NCI-H2227 (cell line): Measurements from ENCODE around the gene SLC29A3.
"Not testable (repeated sequence)": the region's sequence is repeated elsewhere in the genome, so short reads cannot be mapped to it uniquely, and the experiment has no call there.

Source experiments
- DNase-seq: peaks from one replicate; lab custom pipeline; 2025; ENCODE audit not compliant: unreplicated experiment; lab: John Stamatoyannopoulos, UW

Gene SLC29A3

DNA sequence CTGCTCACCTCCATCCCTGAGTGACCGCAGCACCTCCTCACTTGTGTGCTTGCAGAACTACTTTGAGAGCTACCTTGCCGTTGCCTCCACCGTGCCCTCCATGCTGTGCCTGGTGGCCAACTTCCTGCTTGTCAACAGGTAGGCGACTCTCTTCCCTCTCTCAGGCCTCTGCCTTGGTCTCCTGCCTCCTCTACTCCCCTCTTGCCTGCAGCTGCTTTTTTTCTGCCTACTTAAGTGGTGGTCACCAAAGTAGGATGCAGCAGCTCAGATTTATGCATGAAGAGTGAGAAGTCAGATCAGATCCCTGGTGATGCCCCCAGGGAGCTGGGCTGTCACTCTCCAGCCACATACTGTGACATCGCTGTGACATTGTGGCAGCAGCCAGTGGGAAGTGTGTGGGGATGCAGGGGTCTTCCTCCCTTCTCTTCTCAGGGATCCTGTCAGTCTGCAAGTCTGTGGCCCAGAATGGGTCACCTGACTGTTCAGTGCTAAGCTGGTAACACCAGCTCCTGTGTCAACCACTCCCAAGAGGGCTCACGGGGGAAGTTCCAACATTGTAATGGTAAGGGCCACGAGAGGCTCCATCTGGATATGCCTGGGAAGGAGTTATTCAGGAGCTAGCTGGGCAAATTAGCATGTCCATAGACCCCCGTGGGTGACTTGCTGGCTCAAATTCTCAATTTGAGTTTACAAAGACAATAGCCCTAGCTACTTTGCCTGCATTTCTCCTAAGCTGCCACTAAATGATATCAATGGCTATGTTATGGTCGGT lies 25.3 kb downstream of the SLC29A3 start:
- DNase-seq, result no peak

DNA sequence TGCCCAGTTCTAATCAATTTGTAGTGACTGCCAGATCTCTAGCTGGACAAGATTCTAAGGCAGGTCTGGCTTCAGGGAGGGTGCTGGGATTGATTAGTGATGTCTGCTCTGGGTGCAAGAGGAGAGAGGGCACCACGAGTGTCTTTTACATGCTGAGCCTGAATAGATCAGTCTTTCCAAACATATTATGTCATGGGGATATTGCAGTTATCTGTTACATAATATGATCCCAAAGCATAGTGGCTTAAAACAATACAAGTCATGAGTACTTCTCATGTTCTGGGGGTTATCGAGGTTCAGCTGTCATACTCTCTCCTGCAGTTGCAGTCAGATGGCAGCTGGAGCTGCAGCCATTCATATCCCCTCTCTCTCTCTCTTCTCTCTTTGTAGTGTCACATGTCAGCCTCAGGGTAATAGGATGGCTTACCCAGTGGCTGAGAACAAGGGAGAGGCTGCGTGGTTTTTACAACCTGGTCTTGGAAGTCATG lies 26.0 kb downstream of the SLC29A3 start:
- no peak for DNase-seq

DNA sequence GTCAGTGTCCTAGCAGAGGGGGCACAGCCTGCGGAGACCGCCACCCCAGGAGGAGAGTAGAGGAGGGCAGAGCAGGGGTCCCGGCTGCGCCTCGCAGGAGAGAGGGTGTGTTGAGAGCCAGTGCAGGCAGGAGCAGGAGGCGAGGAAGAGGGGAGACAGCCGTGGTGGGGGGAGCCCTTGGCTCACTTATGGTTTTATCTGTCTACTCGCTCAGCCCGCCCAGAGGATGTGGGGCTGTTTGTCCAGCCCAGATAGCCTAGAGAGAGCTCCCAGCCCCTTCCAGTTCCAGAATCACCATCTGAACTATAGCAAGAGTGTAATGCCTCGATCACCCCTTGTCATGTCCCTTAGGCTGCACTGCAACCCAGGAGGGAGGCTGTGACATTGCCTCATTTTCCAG lies 26.6 kb downstream of the SLC29A3 start:
- no peak for DNase-seq

DNA sequence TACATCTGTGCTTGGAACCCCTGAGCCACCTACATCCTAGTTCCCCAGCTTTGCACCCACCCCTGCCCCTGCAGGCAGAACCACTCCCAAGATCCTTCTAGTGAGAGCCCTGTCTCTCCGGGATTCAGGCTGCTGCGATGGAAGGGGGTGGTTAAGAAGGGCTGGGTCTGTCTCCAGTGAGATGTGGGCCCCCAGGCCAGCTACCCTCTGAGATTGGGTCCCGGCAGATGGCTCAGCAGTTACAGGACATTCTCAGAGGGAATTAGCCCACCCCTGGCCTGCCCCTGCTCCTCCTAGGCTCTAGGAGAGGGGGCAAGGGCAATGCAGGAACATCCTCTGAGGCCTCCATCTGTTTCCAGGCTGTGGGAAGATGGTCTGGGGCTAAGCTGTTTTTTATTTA lies 27.7 kb downstream of the SLC29A3 start:
- DNase-seq, result no peak

DNA sequence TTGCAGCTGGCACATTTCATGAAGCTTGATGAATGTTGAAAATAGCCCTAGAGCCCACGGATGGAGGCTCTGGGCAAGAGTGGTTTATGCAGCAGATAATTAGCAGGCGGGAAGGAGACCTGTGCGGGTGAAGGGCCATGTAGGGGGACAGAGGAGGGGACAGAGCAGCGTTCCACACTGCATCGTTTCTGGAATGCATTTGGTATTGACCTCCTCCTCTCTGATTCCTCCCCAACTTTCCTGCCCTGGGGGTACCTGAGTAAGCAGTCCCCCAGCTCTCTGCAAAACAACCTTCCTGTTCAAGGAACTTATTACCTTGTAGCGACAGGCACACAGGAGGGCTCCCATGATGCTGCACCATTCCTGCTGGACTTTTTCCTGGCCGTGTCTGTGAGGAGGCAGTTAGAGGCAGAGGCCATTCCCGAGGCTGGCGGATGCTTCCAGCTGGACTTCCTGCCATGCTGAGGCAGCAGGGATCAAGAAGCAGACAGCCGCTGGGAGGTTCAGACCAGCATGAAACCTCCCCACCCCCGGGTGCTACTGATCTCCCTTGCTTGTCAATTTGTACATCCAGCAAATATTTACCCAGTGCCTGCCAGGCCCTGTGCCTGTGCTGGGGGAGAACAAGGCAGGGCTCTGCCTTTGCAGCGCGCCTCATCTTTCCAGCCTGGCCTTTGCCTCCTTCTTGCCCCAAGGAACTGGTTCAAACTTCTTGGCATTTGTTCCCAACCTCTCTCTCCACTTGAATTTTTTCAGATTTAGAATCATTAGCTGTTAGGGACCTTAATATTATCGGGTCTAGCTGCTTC lies 28.7 kb downstream of the SLC29A3 start:
- DNase-seq, result no peak

DNA sequence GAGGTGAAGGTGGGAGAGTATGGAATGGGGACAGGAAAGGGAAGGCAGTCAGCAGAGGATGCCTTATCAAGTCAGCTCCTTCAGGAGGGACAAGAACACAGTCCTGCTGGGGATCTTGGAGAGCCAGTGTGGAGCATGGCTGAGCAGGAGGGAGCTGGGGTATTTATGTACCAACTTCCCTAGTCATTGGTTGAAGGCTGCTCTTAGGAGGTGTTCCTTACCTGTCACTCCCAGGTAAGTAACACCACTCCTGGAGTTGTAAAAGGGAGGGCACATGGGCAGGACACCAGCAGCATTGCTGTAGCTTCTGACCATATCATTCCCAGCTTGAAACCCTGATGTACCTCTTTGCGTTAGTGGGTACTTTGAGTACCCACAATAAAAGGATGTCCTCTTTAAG lies 29.8 kb downstream of the SLC29A3 start:
- no peak for DNase-seq

DNA sequence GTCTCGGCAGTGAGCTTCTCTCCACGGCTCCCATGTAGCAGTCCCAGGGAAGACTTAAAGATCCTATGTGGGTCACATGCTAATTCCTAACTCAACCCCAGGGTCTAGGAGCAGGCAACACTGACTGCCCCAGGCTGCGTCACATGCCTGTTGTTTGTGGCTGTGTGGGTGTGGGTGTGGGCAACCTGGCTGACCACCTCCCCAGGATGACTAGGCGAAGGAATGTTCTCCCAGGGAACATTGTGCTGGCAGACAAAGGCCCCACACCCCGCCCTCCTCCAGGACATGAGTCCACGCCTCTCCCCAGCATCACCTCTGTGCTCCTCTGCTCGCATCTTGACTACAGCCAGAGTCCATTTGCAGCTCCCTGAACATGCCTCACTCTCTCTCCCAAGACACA lies 30.3 kb downstream of the SLC29A3 start:
- no peak for DNase-seq

DNA sequence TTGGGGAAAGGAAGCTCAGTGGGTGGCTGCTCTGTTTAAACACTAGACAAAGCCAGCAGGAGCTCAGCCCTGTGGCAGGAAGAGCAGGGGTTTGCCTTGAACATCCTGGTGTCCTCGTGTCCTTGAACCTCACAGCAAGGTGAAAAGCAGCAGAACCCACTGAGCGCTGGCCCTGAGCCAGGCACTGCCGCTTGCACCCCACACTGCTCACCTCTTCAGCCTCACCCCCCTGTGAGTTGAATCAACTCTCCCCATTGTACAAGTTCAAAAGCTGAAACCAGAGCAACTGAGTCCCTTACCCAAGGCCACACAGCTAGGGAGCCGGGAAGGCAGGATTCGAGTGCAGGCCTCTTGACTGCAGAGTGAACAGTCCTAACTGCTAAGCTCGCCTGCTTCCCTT lies 32.0 kb downstream of the SLC29A3 start:
- DNase-seq, result no peak

DNA sequence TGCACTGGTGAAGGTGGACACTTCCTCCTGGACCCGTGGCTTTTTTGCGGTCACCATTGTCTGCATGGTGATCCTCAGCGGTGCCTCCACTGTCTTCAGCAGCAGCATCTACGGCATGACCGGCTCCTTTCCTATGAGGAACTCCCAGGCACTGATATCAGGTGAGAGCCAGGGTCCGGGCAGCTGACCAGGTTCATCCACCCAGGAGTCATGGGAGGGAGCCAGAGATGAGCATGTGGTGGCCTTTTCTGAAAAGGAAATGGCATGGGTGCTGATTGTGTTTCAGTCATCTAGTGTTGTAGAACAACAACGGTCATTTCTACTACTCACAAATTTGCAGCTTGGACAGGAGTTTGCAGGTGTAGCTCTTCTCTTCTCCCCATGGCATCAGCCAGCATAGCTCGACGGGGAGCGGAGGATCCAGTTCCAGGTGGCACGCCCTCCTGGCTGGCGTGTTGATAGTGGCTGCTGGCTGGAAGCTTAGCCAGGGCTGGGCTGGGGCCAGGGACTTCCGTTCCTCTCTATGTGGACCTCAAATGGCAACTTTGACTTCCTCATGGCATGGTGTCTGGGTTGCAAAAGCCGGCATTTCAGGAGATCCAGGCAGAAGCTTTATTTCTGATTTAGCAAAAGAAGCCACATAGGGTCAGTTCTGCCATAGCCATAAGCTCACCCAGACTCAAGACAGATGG lies 32.7 kb downstream of the SLC29A3 start:
- DNase-seq, result no peak

DNA sequence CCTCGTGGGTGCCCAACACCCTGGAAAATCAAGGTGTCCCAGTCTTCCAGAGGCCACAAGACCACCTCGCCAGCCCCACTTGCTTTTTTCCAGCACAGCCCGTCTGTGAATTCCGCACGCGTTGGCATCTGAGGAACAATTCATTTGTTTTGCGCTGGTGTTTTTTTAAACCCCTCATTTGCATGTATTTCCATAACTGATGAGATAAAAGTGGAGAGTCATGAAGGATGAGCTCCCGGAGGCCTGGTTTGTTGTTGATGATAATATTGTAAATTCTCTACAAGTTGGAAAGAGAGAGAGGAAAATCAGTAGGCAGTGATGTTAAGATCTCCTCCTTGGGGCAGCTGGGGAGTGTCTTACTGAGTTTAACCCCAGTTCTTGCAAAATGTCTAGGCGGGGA lies 34.6 kb downstream of the SLC29A3 start:
- no peak for DNase-seq

DNA sequence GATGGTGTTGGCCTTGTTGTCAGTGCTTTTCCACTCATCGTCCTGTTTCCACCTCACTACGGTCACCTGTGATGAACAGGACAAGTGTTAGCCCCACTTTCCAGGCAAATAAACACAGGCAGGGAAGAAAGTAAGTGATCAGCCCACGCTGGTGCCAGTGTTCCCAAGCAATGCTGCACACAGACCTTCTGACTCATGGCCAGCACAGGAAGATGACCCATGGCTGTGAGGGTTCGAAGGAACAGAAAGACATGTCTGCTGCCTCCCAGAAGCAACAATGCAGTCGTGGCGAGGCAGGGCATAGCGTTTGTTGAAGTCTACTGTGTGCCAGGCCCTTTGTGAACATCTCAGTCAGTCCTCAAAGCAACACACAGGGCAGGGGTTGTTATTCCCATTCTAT lies 35.7 kb downstream of the SLC29A3 start:
- DNase-seq, result no peak

DNA sequence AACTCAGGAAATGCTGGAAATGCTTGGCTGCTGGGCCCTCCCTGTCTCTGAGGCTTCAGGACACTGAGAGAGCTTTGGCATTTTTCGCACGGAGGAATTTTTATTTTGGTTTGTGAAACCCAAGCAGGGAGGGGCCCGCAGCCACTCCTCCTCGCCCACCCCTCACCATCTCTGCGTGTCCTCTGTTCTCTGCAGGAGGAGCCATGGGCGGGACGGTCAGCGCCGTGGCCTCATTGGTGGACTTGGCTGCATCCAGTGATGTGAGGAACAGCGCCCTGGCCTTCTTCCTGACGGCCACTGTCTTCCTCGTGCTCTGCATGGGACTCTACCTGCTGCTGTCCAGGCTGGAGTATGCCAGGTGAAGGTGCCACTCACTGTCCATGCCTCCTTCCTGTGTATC lies 36.8 kb downstream of the SLC29A3 start:
- no peak for DNase-seq

DNA sequence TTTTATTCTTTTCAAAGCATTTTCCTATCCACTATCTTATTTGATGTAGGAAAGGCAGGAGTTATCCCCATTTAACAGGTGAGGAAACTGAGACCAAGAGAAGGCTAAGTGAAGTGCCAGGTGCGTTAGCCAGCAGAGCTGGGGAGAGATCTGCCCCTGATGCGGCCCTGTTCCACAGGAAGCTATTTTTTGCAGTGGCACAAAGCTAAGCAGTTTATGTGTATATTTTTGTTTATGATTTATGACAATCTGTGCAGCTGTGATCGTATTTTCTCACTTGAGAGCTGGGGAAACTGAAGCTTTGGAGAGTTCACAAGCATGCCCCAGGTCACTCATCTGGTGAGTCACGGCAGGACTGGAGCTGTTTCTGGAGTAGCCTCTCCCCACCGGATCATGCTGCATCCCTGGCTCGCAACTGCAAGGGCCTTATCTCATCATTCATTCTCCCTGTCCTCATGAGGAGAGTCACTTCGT lies 38.8 kb downstream of the SLC29A3 start:
- DNase-seq, result no peak

DNA sequence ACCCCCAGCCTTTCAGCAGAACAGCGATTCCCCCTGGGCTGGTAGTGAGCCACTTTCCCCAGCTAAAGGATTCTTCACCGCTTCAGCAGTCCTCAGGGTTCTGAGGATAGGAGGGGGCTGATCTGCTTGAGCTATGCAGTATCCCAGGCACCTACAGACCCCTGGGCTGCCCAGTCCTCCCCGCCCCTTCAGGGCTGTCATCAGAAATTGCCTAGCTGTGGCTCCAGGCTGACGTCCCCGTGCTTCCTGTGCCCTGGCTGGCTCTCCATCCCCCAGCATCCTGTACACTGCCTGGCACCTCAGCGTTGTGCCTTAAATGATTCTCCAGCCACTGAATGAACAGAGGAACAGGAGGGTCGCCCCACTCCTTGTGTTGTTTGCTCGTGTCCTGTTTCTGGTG lies 39.2 kb downstream of the SLC29A3 start:
- DNase-seq, result no peak

DNA sequence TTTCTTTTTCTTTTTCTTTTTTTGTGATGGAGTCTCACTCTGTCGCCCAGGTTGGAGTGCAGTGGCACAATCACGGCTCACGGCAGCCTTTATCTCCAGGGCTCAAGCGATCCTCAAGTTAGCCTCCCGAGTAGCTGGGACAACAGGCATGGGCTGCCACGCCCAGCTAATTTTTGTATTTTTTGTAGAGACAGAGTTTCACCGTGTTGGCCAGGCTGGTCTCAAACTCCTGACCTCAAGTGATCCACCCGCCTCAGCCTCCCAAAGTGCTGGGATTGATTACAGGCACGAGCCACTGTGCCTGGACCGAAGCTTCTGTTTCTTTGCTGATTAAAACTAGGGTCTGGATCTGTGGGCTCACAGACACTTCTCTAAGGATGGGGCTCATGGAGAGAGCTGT lies 39.8 kb downstream of the SLC29A3 start:
- not testable (repeated sequence) for DNase-seq

DNA sequence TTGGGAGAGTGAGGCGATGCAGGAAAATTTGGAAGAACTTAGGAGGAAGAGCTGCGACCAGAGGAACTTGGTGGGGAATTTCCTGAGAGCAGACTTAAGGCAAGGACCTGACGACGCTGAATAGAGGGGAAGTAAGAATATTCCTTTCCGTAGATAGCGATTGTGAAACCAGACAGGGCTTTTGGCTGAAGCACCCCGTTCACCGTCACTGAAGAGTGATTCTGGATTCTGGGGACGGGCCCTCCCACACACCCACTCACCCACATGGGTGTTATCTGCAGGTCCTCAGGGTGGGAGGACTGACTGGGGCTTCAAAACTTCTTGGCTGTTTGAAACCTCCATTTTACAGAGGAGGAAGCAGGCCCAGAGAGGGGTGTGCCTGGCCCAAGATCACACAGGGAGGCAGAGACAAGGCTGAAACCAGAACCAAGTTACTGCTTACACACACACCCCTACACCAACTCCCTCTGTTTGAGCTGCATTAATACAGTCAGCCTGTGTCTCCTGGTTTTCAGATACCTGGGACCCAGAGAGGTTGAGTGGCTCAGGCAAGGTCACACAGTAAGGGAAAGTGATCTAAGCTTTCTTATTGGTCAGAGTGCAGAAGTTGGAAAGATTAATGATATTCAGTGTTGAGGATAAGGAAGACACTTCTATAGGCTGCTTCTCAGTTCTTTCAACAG lies 40.4 kb downstream of the SLC29A3 start:
- DNase-seq, result no peak

DNA sequence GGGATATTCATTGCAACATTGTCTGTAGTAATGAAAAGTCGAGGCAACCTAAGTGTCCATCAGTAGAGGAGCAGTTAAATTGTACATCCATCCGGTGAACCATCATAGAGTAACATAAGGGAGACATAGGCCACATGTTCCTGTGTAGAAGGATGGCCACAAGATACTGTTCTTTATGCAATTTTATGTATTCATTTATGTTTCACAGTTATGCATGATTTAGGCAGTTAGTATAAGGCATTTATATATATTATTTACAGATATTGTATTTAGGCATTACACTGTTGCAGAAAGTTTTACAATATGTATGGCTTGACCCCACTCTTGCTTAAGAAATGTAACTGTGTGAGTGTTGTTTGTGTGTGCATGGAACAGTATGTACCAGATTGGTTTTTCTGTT lies 41.7 kb downstream of the SLC29A3 start:
- no peak for DNase-seq

DNA sequence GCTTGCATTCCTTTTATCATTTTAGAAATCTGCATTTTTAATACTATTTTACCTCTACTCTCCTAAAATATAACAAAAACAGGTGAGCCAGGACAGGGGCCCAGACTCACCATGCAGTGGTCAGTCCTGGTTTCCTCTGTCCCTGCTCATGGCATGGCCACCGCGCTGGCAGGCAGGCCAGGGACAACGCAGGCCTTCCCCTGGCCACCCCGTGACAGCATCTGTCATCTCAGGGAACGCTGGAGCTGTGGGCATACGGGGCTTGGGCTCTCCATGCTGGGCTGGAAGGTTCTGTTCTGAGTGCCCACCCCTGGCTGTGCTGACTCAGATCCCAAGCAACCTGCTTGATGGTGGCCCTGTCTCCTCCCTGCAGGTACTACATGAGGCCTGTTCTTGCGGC lies 42.5 kb downstream of the SLC29A3 start:
- no peak for DNase-seq

DNA sequence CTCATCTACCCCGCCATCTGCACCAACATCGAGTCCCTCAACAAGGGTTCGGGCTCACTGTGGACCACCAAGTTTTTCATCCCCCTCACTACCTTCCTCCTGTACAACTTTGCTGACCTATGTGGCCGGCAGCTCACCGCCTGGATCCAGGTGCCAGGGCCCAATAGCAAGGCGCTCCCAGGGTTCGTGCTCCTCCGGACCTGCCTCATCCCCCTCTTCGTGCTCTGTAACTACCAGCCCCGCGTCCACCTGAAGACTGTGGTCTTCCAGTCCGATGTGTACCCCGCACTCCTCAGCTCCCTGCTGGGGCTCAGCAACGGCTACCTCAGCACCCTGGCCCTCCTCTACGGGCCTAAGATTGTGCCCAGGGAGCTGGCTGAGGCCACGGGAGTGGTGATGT lies 43.1 kb downstream of the SLC29A3 start:
- no peak for DNase-seq

DNA sequence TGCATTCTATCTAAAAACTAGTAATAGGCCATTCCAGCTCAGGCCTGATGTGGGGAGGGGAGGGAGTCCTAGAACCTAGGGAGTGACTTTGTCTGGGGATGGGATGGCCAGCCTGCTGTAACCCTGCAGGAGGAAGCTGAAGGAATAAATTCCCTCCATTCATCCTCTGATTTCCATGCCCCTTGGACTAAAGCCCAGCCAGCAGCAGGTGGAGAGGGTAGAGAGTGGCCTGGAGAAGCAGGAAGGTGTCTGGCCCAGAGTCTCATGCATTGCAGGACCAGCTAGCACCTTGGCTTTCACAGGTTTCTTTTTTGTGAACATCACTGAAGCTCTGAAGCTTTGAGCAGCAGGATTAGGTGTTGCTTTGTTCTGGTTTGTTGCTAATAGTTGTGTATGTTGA lies 44.9 kb downstream of the SLC29A3 start:
- DNase-seq, result no peak

DNA sequence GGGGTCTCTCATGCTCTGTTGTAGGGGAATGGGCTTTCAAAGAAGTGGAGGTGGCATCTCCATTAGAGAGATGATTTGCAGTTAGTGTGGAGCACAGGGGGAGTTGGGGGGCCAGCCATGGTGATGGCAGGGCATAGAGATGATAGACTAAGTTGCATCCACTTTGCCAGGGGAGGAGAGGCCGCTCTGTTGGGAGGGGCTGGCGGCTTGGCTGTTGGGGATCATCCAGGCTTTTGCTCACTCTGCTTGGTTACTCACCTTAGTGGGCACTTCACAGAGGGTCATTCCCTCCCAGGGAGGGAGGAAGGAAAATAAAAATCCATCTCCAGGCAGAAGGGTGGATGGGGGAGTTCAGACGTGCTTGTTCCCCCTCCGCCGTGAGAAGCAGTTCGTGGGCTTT lies 46.3 kb downstream of the SLC29A3 start:
- no peak for DNase-seq
